Measurements from ENCODE around the gene OR5K2. TPM values are rescaled to one million over a fixed set of nuclear protein-coding genes. Genes with fewer than 3 reads are reported as not detected.
A peak's percentile ranks its signal among the peaks of the same experiment; 100 is the strongest.

The OR5K2 gene
- total and polyA plus RNA-seq, 2 of the 4 experiments (the other 2 are of a cell fraction): not detected

GRCh38 chr3:98513091-98513511, 15.6 kb downstream of the OR5K2 start:
- ATAC-seq (ENCODE audit: low read depth) (peak; percentile 27; the same call in 1 of the 2 replicates), DNase-seq (peak; percentile 12)
- in situ Hi-C loops (cut with MboI; ENCODE audit: low sequenced_read_pairs): no loop called here
- Histone ChIP-seq H3K9me3 (ENCODE audit: control insufficient read depth, insufficient read depth, low read length) (no peaks in the 10 kb centered on the region), H4K8ac (ENCODE audit: low read depth in 2 of 2, low read length in 2 of 2) (no peak overlapping the region), H3K36me3 (ENCODE audit: control insufficient read depth, insufficient read depth, low read length) (peaks cover 8% of the 10 kb centered on the region), H3K9ac (ENCODE audit: low read depth, low read length) (no peak overlapping the region), H3K4me2 (ENCODE audit: low read depth, low read length) (no peak overlapping the region), H3K4me3 (ENCODE audit: insufficient read depth, low read depth, low read length) (no peak overlapping the region), H3K23ac (ENCODE audit: low read depth, low read length) (no peak overlapping the region), H3K27ac (ENCODE audit: insufficient read depth, low read length) (no peak overlapping the region), H3K18ac (ENCODE audit: low read depth, low read length) (no peak overlapping the region), H3K79me1 (ENCODE audit: low read depth in 1 of 2, low read length in 2 of 2) (no peaks in the 10 kb centered on the region; a peak in 1 of 4 replicates), H3K14ac (replicated peaks; ENCODE audit: low read depth, low read length) (no peak overlapping the region), H3K4ac (ENCODE audit: low read depth, low read length) (no peak overlapping the region), H2BK5ac (ENCODE audit: low read depth, low read length, poor library complexity, severe bottlenecking) (no peak overlapping the region), H2AK9ac (replicated peaks; ENCODE audit: low read depth, low read length, poor library complexity) (no peak overlapping the region), H2BK20ac (ENCODE audit: low read depth, low read length) (no peak overlapping the region), H3K27me3 (ENCODE audit: control insufficient read depth, insufficient read depth, low read length) (no peaks in the 10 kb centered on the region), H4K20me1 (ENCODE audit: insufficient read depth, low read length) (no peaks in the 10 kb centered on the region), H2AFZ (replicated peaks; ENCODE audit: low read length, poor library complexity) (no peak overlapping the region), H2BK120ac (ENCODE audit: low read depth, low read length) (no peak overlapping the region), H3K4me1 (ENCODE audit: control insufficient read depth, insufficient read depth, low read length) (no peaks in the 10 kb centered on the region), H4K5ac (ENCODE audit: low read depth, low read length) (no peak overlapping the region), H2AK5ac (ENCODE audit: low read depth, low read length) (no peak overlapping the region), H4K91ac (ENCODE audit: insufficient read depth, low read depth, low read length) (no peak overlapping the region), H3K56ac (ENCODE audit: extremely low read depth, insufficient read depth, low read length) (no peak overlapping the region), H2BK15ac (ENCODE audit: low read depth, low read length) (no peak overlapping the region), H3K9me1 (ENCODE audit: insufficient read depth, low read length) (no peaks in the 10 kb centered on the region)
- ChIA-PET POLR2A (ENCODE audit: unreplicated experiment) (no interaction called here), CTCF (no interaction called here)
- no CpG with 5 or more reads among the region's 4 CpGs for WGBS, 2 experiments (ENCODE audit: extremely low coverage in 2 of 2, insufficient read length in 1 of 2)
- TF ChIP-seq ELK1 (IDR thresholded peaks at IDR 0.05; ENCODE audit: borderline replicate concordance, low read depth, low read length) (no peak), CEBPB (IDR thresholded peaks at IDR 0.05; ENCODE audit: low read depth, low read length) (peak; percentile 56)
- BruUV-seq (replicated peaks): no TSS peak
- dilution Hi-C loops (cut with HindIII; ENCODE audit: low sequenced_read_pairs, unreplicated experiment): no loop called here
- intact Hi-C loops (cut with micrococcal nuclease): no loop called here
